H1 (cell line): Measurements from ENCODE around the gene RPS21. TPM values are rescaled to one million over a fixed set of nuclear protein-coding genes. Genes with fewer than 3 reads are reported as not detected.

Experiments used
- CTCF ChIA-PET: fragments of 300-600 bp; sonication (Branson Sonifier 250); formaldehyde crosslinking; loops from one replicate; lab custom pipeline; 2021; ENCODE audit not compliant: partially characterized antibody; lab: Charles Lee
- POLR2A ChIA-PET: fragments of 300-600 bp; sonication (Branson Sonifier 250); formaldehyde crosslinking; loops from one replicate; lab custom pipeline; 2021; ENCODE audit warnings: inconsistent platforms; ENCODE audit not compliant: partially characterized antibody; lab: Charles Lee
- DNase-seq, 2 experiments: peaks; one replicate each; pipeline versions ENCODE4 v3.0.0 to v3.0.0-alpha.2; 2010 to 2022; ENCODE audit warnings: low spot score in 2 of 2, low read depth in 1 of 2, mixed read lengths in 1 of 2
- FAIRE-seq: peaks from 2 replicates; lab custom pipeline; 2011; peaks lifted over from hg19 to GRCh38; lab: Jason Lieb, UNC
- H2AFZ ChIP-seq: 2 replicates; pipeline ENCODE4 v1.8.1; 2012; ENCODE audit warnings: low read length, inconsistent platforms
- H2AK5ac ChIP-seq: 2 replicates; pipeline ENCODE4 v1.6.1; 2013; ENCODE audit warnings: low read depth, low read length
- H2BK120ac ChIP-seq: replicated peaks from 2 replicates; pipeline ENCODE3; 2013; ENCODE audit warnings: low read depth, low read length, inconsistent platforms
- H2BK12ac ChIP-seq: 2 replicates; pipeline ENCODE4 v1.6.1; 2013; ENCODE audit warnings: low read depth, low read length
- H2BK15ac ChIP-seq: 2 replicates; pipeline ENCODE4 v1.6.1; 2013; ENCODE audit warnings: low read length
- H2BK20ac ChIP-seq: 2 replicates; pipeline ENCODE4 v1.6.1; 2013; ENCODE audit warnings: low read length
- H2BK5ac ChIP-seq: 2 replicates; pipeline ENCODE4 v1.6.1; 2013; ENCODE audit warnings: low read depth, low read length
- H3K14ac ChIP-seq: 2 replicates; pipeline ENCODE4 v1.6.1; 2013; ENCODE audit warnings: inconsistent platforms; ENCODE audit not compliant: insufficient read length
- H3K18ac ChIP-seq: 2 replicates; pipeline ENCODE4 v1.6.1; 2013; ENCODE audit warnings: low read length; ENCODE audit errors: extremely low read depth
- H3K23ac ChIP-seq: 2 replicates; pipeline ENCODE4 v1.6.1; 2013; ENCODE audit warnings: inconsistent platforms; ENCODE audit not compliant: insufficient read length
- H3K23me2 ChIP-seq: 2 replicates; pipeline ENCODE4 v1.6.1; 2013; ENCODE audit warnings: low read depth, low read length
- H3K27ac ChIP-seq: 2 replicates; pipeline ENCODE4 v1.6.1; 2011; ENCODE audit warnings: low read depth, low read length, inconsistent platforms
- H3K27me3 ChIP-seq, 4 experiments: replicated peaks in 1 of 4; 1 replicate in 1 of 4; 2 replicates in 3 of 4; pipeline versions ENCODE4 v1.6.1 to v1.8.1; 2011 to 2013; ENCODE audit warnings: low read length in 3 of 4, mild to moderate bottlenecking in 3 of 4, inconsistent platforms in 2 of 4, mixed read lengths in 2 of 4, moderate library complexity in 1 of 4; ENCODE audit not compliant: control insufficient read depth in 3 of 4, insufficient read depth in 3 of 4; ENCODE audit errors: extremely low read depth in 1 of 4
- H3K36me3 ChIP-seq, 4 experiments: 2 replicates each; pipeline versions ENCODE4 v1.6.1 to v1.8.1; 2011 to 2013; ENCODE audit warnings: mild to moderate bottlenecking in 4 of 4, low read length in 3 of 4, moderate library complexity in 2 of 4, control low read depth in 1 of 4, inconsistent platforms in 1 of 4; ENCODE audit not compliant: insufficient read depth in 4 of 4, control insufficient read depth in 2 of 4
- H3K4ac ChIP-seq: replicated peaks from 2 replicates; pipeline ENCODE3; 2013; ENCODE audit warnings: low read length, low read depth, mixed read lengths, inconsistent platforms; ENCODE audit not compliant: insufficient read length
- H3K4me1 ChIP-seq, 4 experiments: replicated peaks in 1 of 4; 1 replicate in 1 of 4; 2 replicates in 3 of 4; pipeline versions ENCODE4 v1.6.1 to v1.8.1; 2011 to 2013; ENCODE audit warnings: low read length in 3 of 4, inconsistent platforms in 2 of 4, mixed read lengths in 1 of 4; ENCODE audit not compliant: insufficient read depth in 4 of 4, control insufficient read depth in 3 of 4
- H3K4me2 ChIP-seq, 2 experiments: 2 replicates each; pipeline versions ENCODE4 v1.6.1 to v1.8.1; 2011 to 2013; ENCODE audit warnings: low read depth in 2 of 2, low read length in 2 of 2, control low read depth in 1 of 2, inconsistent platforms in 1 of 2, mild to moderate bottlenecking in 1 of 2; ENCODE audit not compliant: insufficient read depth in 1 of 2
- H3K4me3 ChIP-seq, 4 experiments: fragments of 200-600, 300-600 bp in 1 of 4; sonication (generic), shearing (Covaris generic), sonication (Bioruptor Twin) in 1 of 4; 2 replicates each; pipeline versions ENCODE4 v1.5.1 to v1.8.1; 2011 to 2016; ENCODE audit warnings: low read length in 4 of 4, low read depth in 3 of 4, control low read depth in 2 of 4, inconsistent platforms in 2 of 4, mild to moderate bottlenecking in 2 of 4, mixed read lengths in 1 of 4, moderate library complexity in 1 of 4; ENCODE audit not compliant: insufficient read depth in 2 of 4; ENCODE audit errors: extremely low read depth in 1 of 4
- H3K56ac ChIP-seq: replicated peaks from 2 replicates; pipeline ENCODE3; 2013; ENCODE audit warnings: low read depth, mild to moderate bottlenecking, mixed read lengths, low read length, inconsistent platforms; ENCODE audit not compliant: insufficient read length
- H3K79me1 ChIP-seq: 2 replicates; pipeline ENCODE4 v1.6.1; 2013; ENCODE audit warnings: low read depth, low read length, control low read depth
- H3K79me2 ChIP-seq, 2 experiments: 2 replicates each; pipeline versions ENCODE4 v1.6.1 to v1.8.1; 2012 to 2013; ENCODE audit warnings: low read length in 2 of 2, mild to moderate bottlenecking in 2 of 2, inconsistent platforms in 1 of 2; ENCODE audit not compliant: insufficient read depth in 2 of 2, control insufficient read depth in 1 of 2
- H3K9ac ChIP-seq, 4 experiments: replicated peaks in 1 of 4; 1 replicate in 1 of 4; 2 replicates in 3 of 4; pipeline versions ENCODE4 v1.6.1 to v1.8.1; 2011 to 2013; ENCODE audit warnings: low read depth in 3 of 4, low read length in 3 of 4, control low read depth in 2 of 4, mild to moderate bottlenecking in 2 of 4, moderate library complexity in 2 of 4, inconsistent platforms in 1 of 4; ENCODE audit errors: extremely low read depth in 1 of 4
- H3K9me3 ChIP-seq, 2 experiments: 2 replicates each; pipeline versions ENCODE4 v1.6.1 to v1.8.1; 2012 to 2013; ENCODE audit warnings: mild to moderate bottlenecking in 2 of 2, moderate library complexity in 2 of 2, control low read depth in 1 of 2, inconsistent platforms in 1 of 2, low read depth in 1 of 2, low read length in 1 of 2, mixed read lengths in 1 of 2; ENCODE audit not compliant: insufficient read depth in 2 of 2
- H4K20me1 ChIP-seq, 2 experiments: replicated peaks in 1 of 2; 2 replicates each; pipeline versions ENCODE3 to v1.8.1; 2011 to 2013; ENCODE audit warnings: inconsistent platforms in 2 of 2, low read length in 2 of 2, mild to moderate bottlenecking in 1 of 2; ENCODE audit not compliant: insufficient read depth in 2 of 2, control insufficient read depth in 1 of 2
- H4K5ac ChIP-seq: 2 replicates; pipeline ENCODE4 v1.6.1; 2013; ENCODE audit warnings: low read length, low read depth, mixed read lengths, inconsistent platforms; ENCODE audit not compliant: insufficient read length
- H4K8ac ChIP-seq: 2 replicates; pipeline ENCODE4 v1.8.0; 2013; ENCODE audit warnings: mild to moderate bottlenecking, moderate library complexity, low read length, inconsistent platforms; ENCODE audit not compliant: insufficient read depth; ENCODE audit errors: extremely low read depth
- H4K91ac ChIP-seq: replicated peaks from 2 replicates; pipeline ENCODE3; 2013; ENCODE audit warnings: low read length, mixed read lengths, inconsistent platforms; ENCODE audit not compliant: insufficient read length
- BACH1 ChIP-seq: IDR thresholded peaks from 2 replicates; pipeline ENCODE4 v1.6.1; 2012; ENCODE audit warnings: low read length, improper control_type of control experiment
- CHD2 ChIP-seq: IDR thresholded peaks from 2 replicates; pipeline ENCODE4 v1.6.1; 2012; ENCODE audit warnings: low read length, improper control_type of control experiment
- WGBS, 2 experiments: shearing (Covaris generic) in 1 of 2; methylation state at CpG; one replicate each; pipeline versions ENCODE4 v1.1.6 to v1.1.7; 2013 to 2015; ENCODE audit warnings: low lambda C conversion rate in 2 of 2, mixed read lengths in 2 of 2, inconsistent platforms in 1 of 2, low coverage in 1 of 2, missing lambda C conversion rate in 1 of 2; ENCODE audit not compliant: insufficient replicate concordance in 2 of 2, insufficient coverage in 1 of 2, insufficient read length in 1 of 2; ENCODE audit errors: extremely low coverage in 1 of 2, missing lambda C conversion rate in 1 of 2; 5-methylcytosine and 5-hydroxymethylcytosine counted together
- polyA plus RNA-seq, 7 experiments: library from polyadenylated mRNA; depleted of rRNA in 3 of 7; stranded (reverse) in 5 of 7; unstranded in 2 of 7; fragments of >200 nt in 5 of 7; fragments of 200-250 nt in 2 of 7; gene quantifications; 1 replicate in 5 of 7; 2 replicates in 1 of 7; 4 replicates in 1 of 7; pipeline versions ENCODE4 v1.2.1 to v1.2.3, GENCODE V29; 2011 to 2013; ENCODE audit warnings: missing spikeins in 2 of 7, mixed read lengths in 2 of 7
- total RNA-seq: library from RNA; stranded (reverse); fragmentation: NEBNext Ultra II Directional; extraction: Animal tissue kit (Norgen Biotek cat#: 25700); gene quantifications from 2 replicates; pipeline ENCODE4 v1.2.1, GENCODE V29; 2021

RPS21 gene
- total and polyA plus RNA-seq, 2 of the 8 experiments (the other 6 are each of a cell fraction or from before 2014, with no cell fraction given): 1,787 to 7,219 TPM

DNA sequence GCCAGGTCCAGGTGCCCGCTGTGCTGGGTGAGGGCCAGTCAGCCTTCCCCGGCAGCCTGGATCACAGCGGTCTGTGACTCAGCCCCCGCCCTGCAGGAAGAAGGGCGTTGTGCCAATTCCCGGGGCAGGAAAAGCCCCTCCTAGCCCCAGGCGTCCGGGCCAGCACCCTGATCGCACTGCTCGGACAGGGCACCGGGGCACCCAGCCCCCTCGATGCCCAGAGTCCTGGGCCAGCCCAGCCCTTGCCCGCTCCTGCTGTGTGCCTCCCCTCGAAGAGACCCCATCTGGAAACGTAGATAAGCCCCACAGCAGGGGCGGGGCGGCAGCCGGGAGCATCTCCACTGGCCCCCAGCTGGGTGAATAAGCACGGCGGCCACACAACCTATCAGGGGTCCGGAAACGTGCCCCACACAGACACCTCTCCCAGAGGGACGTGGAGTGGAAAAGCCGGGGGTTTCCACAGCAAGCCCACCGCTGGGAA, 29.7 kb upstream of the RPS21 start:
- H3K23ac ChIP-seq: no peak overlapping the region
- H3K27me3 ChIP-seq: no peaks in the 10 kb centered on the region
- H2BK15ac ChIP-seq: peak overlapping the region; percentile 92; the same call in 1 of the 2 replicates
- no peak overlapping the region for H2AFZ ChIP-seq
- peaks cover 0 to 21% of the 10 kb centered on the region in 2 experiments for H4K20me1 ChIP-seq
- H3K9ac ChIP-seq: no peak overlapping the region
- no peak overlapping the region for H3K4ac ChIP-seq
- H3K4me2 ChIP-seq: no peak overlapping the region
- H3K79me1 ChIP-seq: peaks cover 30% of the 10 kb centered on the region
- no peak for TF ChIP-seq BACH1
- no peak for TF ChIP-seq CHD2
- H2AK5ac ChIP-seq: no peak overlapping the region
- peak overlapping the region; percentile 73 for H2BK5ac ChIP-seq
- H3K79me2 ChIP-seq: peaks cover 12 to 75% of the 10 kb centered on the region in 2 experiments; a peak in 3 of 4 replicates
- H2BK20ac ChIP-seq: no peak overlapping the region
- DNase-seq (no peak), FAIRE-seq (no peak)
- no peaks in the 10 kb centered on the region for H3K9me3 ChIP-seq
- no peak overlapping the region for H2BK120ac ChIP-seq
- WGBS, 2 experiments: 99% methylated on average over 13 of the region's 25 CpGs; no CpG with 5 or more reads in 1 of the 2 experiments
- H2BK12ac ChIP-seq: no peak overlapping the region
- no peak overlapping the region for H3K56ac ChIP-seq
- no peak overlapping the region for H3K4me3 ChIP-seq
- peaks cover under 1% of the 10 kb centered on the region; the same call in 1 of the 2 replicates for H3K23me2 ChIP-seq
- no peak overlapping the region for H4K5ac ChIP-seq
- no peak overlapping the region for H3K14ac ChIP-seq
- CTCF ChIA-PET: interaction anchor here (0.9 to 3.6 kb wide), 7 partner anchors 8 to 48 kb away, joined by 3 to 30 read pairs (median 13); partner anchors contain the start of gene LAMA5
- peaks cover 4 to 25% (median 7%) of the 10 kb centered on the region in 4 experiments; a peak in 4 of 8 replicates for H3K36me3 ChIP-seq
- no peak overlapping the region for H3K27ac ChIP-seq
- H4K91ac ChIP-seq: peak overlapping the region; percentile 6
- no peak overlapping the region for H4K8ac ChIP-seq
- H3K4me1 ChIP-seq: peaks cover 3 to 59% (median 46%) of the 10 kb centered on the region in 4 experiments
- H3K18ac ChIP-seq: no peak overlapping the region
- POLR2A ChIA-PET: interaction anchor here (0.5 to 10.4 kb wide), 15 partner anchors 8 to 308 kb away, joined by 3 to 114 read pairs (median 5); partner anchors contain the start of genes LAMA5 and RPS21
